HL-60 (cell line): ENCODE results near the gene POU2F3.
A peak's percentile ranks its signal among the peaks of the same experiment; 100 is the strongest.

Experiments
- DNase-seq, 2 experiments: peaks; one replicate each; pipeline ENCODE4 v3.0.0-alpha.2; 2010 to 2020; ENCODE audit warnings: low read depth in 1 of 2, low spot score in 1 of 2
- H3K27ac ChIP-seq: fragments of 250-450 bp; sonication (Bioruptor Pico); replicated peaks from 2 replicates; pipeline ENCODE4 v1.5.1; 2020; ENCODE audit warnings: mild to moderate bottlenecking, moderate library complexity
- H3K27me3 ChIP-seq: fragments of 250-450 bp; sonication (Bioruptor Pico); 2 replicates; pipeline ENCODE4 v1.5.1; 2021; ENCODE audit warnings: mild to moderate bottlenecking, moderate library complexity; ENCODE audit not compliant: insufficient read depth, poor library complexity, severe bottlenecking
- H3K4me3 ChIP-seq: replicated peaks from 2 replicates; pipeline ENCODE4 v1.5.1; 2011; ENCODE audit warnings: mild to moderate bottlenecking, control low read depth, low read length; ENCODE audit not compliant: insufficient read depth
- GABPA ChIP-seq: IDR thresholded peaks from 2 replicates; pipeline ENCODE4 v1.6.1; 2012; ENCODE audit warnings: low read depth
- POLR2AphosphoS5 ChIP-seq: IDR thresholded peaks from 2 replicates; pipeline ENCODE4 v1.6.1; 2012; ENCODE audit warnings: low read depth
- SPI1 ChIP-seq: IDR thresholded peaks from 2 replicates; pipeline ENCODE4 v1.6.1; 2012; ENCODE audit warnings: low read depth, mild to moderate bottlenecking, borderline replicate concordance
- TF ChIP-seq, protein P1 (sequence below): IDR thresholded peaks from one replicate; pipeline ENCODE4 v1.5.1; 2011; ENCODE audit warnings: low read length, control low read depth, inconsistent platforms; ENCODE audit not compliant: insufficient read depth
- TF ChIP-seq, protein P2 (sequence below): IDR thresholded peaks from 2 replicates; pipeline ENCODE4 v1.6.1; 2012; ENCODE audit warnings: low read depth; ENCODE audit not compliant: insufficient replicate concordance

The POU2F3 gene

GRCh38 chr11:120208001-120208441 is 31.9 kb upstream of the POU2F3 start:
- Histone ChIP-seq H3K27me3 (no peaks in the 10 kb centered on the region), H3K4me3 (no peak overlapping the region), H3K27ac (no peak overlapping the region)
- no peak for TF ChIP-seq SPI1
- TF ChIP-seq, protein P1, sequence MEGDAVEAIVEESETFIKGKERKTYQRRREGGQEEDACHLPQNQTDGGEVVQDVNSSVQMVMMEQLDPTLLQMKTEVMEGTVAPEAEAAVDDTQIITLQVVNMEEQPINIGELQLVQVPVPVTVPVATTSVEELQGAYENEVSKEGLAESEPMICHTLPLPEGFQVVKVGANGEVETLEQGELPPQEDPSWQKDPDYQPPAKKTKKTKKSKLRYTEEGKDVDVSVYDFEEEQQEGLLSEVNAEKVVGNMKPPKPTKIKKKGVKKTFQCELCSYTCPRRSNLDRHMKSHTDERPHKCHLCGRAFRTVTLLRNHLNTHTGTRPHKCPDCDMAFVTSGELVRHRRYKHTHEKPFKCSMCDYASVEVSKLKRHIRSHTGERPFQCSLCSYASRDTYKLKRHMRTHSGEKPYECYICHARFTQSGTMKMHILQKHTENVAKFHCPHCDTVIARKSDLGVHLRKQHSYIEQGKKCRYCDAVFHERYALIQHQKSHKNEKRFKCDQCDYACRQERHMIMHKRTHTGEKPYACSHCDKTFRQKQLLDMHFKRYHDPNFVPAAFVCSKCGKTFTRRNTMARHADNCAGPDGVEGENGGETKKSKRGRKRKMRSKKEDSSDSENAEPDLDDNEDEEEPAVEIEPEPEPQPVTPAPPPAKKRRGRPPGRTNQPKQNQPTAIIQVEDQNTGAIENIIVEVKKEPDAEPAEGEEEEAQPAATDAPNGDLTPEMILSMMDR, result no peak
- TF ChIP-seq, protein P2, sequence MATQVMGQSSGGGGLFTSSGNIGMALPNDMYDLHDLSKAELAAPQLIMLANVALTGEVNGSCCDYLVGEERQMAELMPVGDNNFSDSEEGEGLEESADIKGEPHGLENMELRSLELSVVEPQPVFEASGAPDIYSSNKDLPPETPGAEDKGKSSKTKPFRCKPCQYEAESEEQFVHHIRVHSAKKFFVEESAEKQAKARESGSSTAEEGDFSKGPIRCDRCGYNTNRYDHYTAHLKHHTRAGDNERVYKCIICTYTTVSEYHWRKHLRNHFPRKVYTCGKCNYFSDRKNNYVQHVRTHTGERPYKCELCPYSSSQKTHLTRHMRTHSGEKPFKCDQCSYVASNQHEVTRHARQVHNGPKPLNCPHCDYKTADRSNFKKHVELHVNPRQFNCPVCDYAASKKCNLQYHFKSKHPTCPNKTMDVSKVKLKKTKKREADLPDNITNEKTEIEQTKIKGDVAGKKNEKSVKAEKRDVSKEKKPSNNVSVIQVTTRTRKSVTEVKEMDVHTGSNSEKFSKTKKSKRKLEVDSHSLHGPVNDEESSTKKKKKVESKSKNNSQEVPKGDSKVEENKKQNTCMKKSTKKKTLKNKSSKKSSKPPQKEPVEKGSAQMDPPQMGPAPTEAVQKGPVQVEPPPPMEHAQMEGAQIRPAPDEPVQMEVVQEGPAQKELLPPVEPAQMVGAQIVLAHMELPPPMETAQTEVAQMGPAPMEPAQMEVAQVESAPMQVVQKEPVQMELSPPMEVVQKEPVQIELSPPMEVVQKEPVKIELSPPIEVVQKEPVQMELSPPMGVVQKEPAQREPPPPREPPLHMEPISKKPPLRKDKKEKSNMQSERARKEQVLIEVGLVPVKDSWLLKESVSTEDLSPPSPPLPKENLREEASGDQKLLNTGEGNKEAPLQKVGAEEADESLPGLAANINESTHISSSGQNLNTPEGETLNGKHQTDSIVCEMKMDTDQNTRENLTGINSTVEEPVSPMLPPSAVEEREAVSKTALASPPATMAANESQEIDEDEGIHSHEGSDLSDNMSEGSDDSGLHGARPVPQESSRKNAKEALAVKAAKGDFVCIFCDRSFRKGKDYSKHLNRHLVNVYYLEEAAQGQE, result no peak
- TF ChIP-seq POLR2AphosphoS5, result no peak; the same call in 1 of the 2 replicates
- no peak for TF ChIP-seq GABPA
- DNase-seq, result peak; percentile 76 to 82

DNA sequence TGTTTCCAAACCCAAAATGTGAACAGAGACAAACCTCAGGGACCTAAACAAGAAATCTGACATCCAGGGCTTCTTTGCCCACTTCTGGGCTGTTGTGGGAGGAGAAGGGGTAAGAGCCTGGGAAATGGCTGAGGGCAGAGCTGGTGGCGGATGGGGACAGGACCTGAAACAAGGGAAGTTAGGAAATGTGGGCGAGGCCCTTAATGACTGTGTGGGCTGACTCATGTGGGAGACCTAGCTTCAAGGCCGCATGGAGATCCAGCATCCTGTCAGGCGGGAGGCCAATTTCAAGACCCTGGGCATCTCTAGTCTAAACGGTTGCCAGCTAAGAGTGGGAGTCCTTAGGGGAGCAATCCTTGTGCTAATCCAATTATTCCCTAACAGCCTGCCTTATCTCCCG is 31.2 kb upstream of the POU2F3 start:
- Histone ChIP-seq H3K27ac (no peak overlapping the region), H3K27me3 (no peaks in the 10 kb centered on the region), H3K4me3 (no peak overlapping the region)
- no peak for TF ChIP-seq GABPA
- peak; percentile 35; the same call in 1 of the 2 replicates for TF ChIP-seq SPI1
- TF ChIP-seq POLR2AphosphoS5, result no peak
- DNase-seq, result peak; percentile 51 to 80

DNA sequence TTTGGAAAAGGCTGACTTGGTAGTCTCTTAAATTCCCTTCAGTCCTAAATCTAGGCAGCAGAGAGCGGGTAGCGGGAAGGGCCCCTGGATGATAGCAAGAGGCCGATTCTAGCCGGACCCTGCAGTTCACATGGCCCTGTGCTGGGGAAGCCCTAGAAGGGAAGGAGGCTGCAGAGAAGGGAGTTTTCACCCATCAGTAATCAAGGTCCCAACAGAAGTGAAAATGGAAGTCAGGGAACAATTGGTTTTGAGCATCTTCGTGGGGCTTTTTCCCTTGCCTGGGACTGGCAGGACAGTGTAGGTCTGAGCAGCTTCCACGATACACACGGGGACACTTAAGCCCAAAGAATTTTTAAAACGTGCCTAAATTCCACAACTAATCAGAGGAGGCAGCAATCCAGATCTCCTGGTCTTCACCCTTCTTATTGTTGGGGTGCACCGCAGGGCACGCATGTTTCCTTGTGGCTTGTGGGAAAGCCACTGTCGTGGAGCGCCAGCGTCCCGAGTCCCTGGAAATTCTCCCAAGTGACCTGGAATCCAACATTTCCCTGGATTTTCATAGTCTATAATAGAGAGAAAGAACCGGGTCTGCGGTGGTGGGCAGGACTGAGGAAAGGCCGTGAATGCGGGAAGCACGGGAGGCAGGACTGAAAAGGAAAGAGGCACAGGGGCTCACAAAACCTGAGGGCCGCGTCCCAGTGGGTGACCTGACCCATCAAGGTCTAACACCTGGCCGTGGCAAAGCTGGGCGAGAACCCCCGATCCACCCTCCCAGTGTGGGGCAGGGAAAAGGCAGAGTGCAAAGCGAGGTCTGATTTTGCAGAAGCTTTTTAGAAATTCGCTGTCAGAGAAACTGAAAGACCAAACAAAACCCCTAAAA is 30.0 kb upstream of the POU2F3 start:
- peak overlapping the region; percentile 57 for H3K4me3 ChIP-seq
- TF ChIP-seq SPI1 (no peak), GABPA (no peak), POLR2AphosphoS5 (no peak)
- TF ChIP-seq, protein P1, result no peak
- TF ChIP-seq, protein P2, result no peak
- DNase-seq, result no peak
- H3K27ac ChIP-seq, result no peak overlapping the region
- H3K27me3 ChIP-seq, result no peaks in the 10 kb centered on the region

DNA sequence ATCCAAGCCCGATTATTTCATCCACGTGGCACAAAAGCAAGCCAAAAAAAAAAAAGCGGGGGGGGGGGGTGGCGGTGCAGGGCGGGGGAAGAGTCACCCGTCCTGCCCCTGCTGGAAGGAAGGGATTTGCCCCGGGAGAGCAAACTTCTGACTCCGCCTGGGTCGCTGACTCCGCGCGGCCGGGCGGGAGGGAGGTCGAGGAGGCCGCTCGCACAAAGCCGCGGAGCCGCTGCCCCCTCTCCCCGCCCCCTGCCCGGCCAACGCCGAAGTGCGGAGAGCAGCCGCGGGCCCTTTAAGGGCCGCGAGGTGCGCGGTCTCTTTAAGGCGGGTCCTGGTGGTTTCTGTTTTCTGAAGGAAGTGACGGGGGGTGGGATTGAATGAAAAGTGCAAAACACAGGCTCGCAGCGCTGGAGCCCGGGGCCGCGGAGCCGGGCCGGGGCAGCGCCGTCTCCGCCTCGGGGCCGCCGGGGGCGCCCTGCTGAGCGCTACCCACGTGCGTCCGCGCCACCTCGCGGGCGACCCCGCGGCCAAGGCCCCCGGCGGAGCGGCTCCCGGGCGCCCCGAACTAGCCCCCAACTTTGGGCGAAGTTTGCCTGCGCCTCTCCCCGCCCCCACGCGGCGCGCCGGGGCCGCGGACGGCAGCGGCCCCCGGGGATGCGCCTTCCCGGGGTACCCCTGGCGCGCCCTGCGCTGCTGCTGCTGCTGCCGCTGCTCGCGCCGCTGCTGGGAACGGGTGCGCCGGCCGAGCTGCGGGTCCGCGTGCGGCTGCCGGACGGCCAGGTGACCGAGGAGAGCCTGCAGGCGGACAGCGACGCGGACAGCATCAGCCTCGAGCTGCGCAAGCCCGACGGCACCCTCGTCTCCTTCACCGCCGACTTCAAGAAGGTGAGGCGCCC is 29.1 kb upstream of the POU2F3 start, which contains the start of gene OAF:
TSS of gene OAF (plus strand) at position 407 of the 896 bp plus-strand sequence. CDS start at position 655, 248 bp downstream.
- peak within 1 kb of the TSS; percentile 63 for H3K27ac ChIP-seq
- H3K4me3 ChIP-seq, result peak within 1 kb of the TSS; percentile 57
- no peak for TF ChIP-seq POLR2AphosphoS5
- no peak for TF ChIP-seq GABPA
- TF ChIP-seq SPI1, result peak; percentile 25; the same call in 1 of the 2 replicates
- no peaks in the 10 kb centered on the region for H3K27me3 ChIP-seq
- peak; percentile 35 to 72 for DNase-seq
